Stimulated activated naive CD8-positive, alpha-beta T cell treated with anti-CD3 and anti-CD28 coated beads, Interleukin-15, Interleukin-2, amounts not matched to agents 100 ng/mL and 50 ng/mL, for 24 hours (primary cell): Measurements from ENCODE around the gene TAF1B.
A peak's percentile ranks its signal among the peaks of the same experiment; 100 is the strongest.
"Not testable (repeated sequence)": the region's sequence is repeated elsewhere in the genome, so short reads cannot be mapped to it uniquely, and the experiment has no call there.

ENCODE experiments used
- H3K27ac Mint-ChIP-seq: one replicate; pipeline ENCODE4 v1.8.0; 2021; ENCODE audit warnings: mild to moderate bottlenecking, mixed read lengths
- H3K27me3 Mint-ChIP-seq: one replicate; pipeline ENCODE4 v1.8.0; 2021; ENCODE audit warnings: mixed read lengths
- H3K36me3 Mint-ChIP-seq: one replicate; pipeline ENCODE4 v1.8.0; 2021; ENCODE audit warnings: low read depth, mixed read lengths
- H3K4me1 Mint-ChIP-seq: one replicate; pipeline ENCODE4 v1.8.0; 2021; ENCODE audit warnings: low read depth, mixed read lengths
- H3K4me3 Mint-ChIP-seq: one replicate; pipeline ENCODE4 v1.8.0; 2021; ENCODE audit warnings: mild to moderate bottlenecking, mixed read lengths
- H3K9me3 Mint-ChIP-seq: one replicate; pipeline ENCODE4 v1.8.0; 2021; ENCODE audit warnings: mixed read lengths

The TAF1B gene

GRCh38 chr2:9836517-9836916 lies 6.8 kb upstream of the TAF1B start:
- H3K4me1 Mint-ChIP-seq: no peaks in the 10 kb centered on the region
- no peaks in the 10 kb centered on the region for H3K36me3 Mint-ChIP-seq
- no peak overlapping the region for H3K27ac Mint-ChIP-seq
- no peaks in the 10 kb centered on the region for H3K9me3 Mint-ChIP-seq
- H3K27me3 Mint-ChIP-seq: peaks cover 10% of the 10 kb centered on the region
- H3K4me3 Mint-ChIP-seq: no peak overlapping the region

DNA sequence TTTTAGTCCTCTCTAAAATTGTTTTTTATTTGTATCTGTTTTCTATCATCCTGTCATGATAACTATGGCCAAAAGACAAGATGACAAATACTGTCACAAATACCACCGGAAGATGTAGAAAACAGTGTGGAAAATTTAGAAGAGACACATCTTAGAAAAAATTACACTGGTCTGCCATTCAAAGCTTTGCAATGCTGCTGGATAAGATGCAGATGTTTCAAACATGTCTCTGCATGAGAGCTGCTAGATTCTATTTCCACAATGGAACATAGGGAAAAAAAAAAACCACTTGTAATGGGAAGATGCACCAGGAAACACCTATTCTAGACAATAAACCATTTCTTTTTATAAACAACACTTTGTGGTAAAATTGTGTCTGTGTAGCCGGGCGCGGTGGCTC lies 5.8 kb upstream of the TAF1B start:
- Mint-ChIP-seq H3K9me3 (no peaks in the 10 kb centered on the region), H3K27me3 (peaks cover 3% of the 10 kb centered on the region), H3K36me3 (no peaks in the 10 kb centered on the region), H3K4me1 (peaks cover 2% of the 10 kb centered on the region), H3K4me3 (no peak overlapping the region), H3K27ac (no peak overlapping the region)

GRCh38 chr2:9838391-9838790 lies 4.9 kb upstream of the TAF1B start:
- H3K27ac Mint-ChIP-seq: no peak overlapping the region
- no peak overlapping the region for H3K4me3 Mint-ChIP-seq
- H3K27me3 Mint-ChIP-seq: no peaks in the 10 kb centered on the region
- H3K36me3 Mint-ChIP-seq: no peaks in the 10 kb centered on the region
- H3K9me3 Mint-ChIP-seq: no peaks in the 10 kb centered on the region
- H3K4me1 Mint-ChIP-seq: peaks cover 11% of the 10 kb centered on the region

DNA sequence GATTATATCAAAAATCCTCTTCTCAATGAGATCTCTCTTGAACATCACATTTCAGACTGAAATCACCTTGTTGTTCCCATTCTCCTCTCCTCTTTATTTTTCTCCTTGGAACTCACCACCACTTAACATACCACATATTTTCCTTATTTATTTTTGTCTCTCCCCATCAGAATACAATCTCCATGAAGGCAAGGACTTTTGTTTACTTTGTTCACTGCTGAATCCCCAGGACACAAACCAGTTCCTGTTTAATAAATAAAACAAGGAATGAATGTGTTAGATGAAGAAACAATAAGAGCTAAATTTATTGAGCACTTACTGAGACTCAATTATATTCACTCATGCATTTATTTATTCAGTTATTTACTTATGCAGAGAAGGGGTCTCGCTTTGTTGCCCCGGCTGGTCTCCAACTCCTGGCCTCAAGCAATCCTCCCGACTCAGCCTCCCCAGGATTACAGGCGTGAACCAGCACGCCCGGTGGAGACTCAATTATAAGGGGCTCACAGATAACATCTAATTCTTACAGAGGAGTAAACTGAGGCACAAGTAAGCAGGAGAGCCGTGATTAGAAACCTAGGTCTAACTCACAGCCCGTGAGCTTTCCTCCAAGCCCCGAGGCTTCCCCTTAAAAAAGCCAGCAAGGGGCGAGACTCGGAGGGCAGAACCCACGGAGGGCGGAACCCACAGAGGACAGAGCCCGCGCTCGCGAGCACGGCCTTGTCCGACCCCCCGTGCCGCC lies 616 bp upstream of the TAF1B start:
- peak overlapping the region; percentile 87 for H3K27ac Mint-ChIP-seq
- H3K4me3 Mint-ChIP-seq: peak overlapping the region; percentile 88
- H3K36me3 Mint-ChIP-seq: peaks cover 28% of the 10 kb centered on the region
- peaks cover 40% of the 10 kb centered on the region for H3K4me1 Mint-ChIP-seq
- H3K27me3 Mint-ChIP-seq: no peaks in the 10 kb centered on the region
- H3K9me3 Mint-ChIP-seq: no peaks in the 10 kb centered on the region

DNA sequence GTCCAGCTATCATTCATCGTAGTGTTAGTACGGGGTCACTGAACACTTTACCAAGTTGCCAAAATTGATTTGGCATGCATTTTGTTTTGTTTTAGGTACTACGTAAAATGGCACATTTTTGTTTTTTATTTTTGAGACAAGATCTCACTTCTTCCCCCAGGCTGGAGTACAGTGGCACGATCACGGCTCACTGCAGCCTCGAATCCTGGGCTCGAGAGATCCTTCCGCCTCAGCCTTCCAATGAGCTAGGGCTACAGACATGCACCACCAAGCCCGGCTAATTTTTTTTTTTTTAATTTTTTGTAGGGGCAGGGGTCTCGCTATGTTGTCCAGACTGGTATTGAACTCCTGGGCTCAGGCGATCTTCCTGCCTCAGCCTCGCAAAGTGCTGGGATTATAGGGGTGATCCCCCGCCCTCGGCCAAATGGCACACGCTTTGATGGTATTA lies 786 bp downstream of the TAF1B start:
- H3K36me3 Mint-ChIP-seq: peaks cover 35% of the 10 kb centered on the region
- peak overlapping the region; percentile 88 for H3K4me3 Mint-ChIP-seq
- H3K9me3 Mint-ChIP-seq: no peaks in the 10 kb centered on the region
- peaks cover 44% of the 10 kb centered on the region for H3K4me1 Mint-ChIP-seq
- H3K27ac Mint-ChIP-seq: peak overlapping the region; percentile 87
- H3K27me3 Mint-ChIP-seq: no peaks in the 10 kb centered on the region

- Mint-ChIP-seq H3K27ac (peak overlapping the region; percentile 87), H3K9me3 (no peaks in the 10 kb centered on the region), H3K27me3 (no peaks in the 10 kb centered on the region), H3K4me3 (peak overlapping the region; percentile 88), H3K4me1 (peaks cover 44% of the 10 kb centered on the region), H3K36me3 (peaks cover 40% of the 10 kb centered on the region)
Measured at GRCh38 chr2:9844576-9844975, 1.3 kb downstream of the TAF1B start.

DNA sequence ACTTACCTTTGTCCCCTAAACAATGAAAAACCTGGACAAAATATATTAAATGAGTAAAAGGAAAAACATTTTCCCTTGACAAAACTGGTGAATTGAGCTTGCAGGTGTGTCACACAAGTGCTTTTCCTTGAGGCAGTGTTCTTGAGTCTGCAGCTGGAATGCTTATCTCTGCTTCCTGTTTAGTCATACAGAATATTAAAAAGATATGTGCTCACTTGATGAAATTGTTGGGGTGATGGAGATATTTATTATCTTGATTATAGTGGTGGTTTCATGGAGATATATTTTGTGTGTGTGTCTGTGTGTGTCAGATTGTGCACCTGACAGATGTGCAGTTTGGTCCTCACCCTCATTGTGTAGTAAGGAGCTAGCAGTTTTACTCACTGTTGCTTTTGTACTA lies 3.3 kb downstream of the TAF1B start:
- Mint-ChIP-seq H3K4me1 (peaks cover 44% of the 10 kb centered on the region), H3K4me3 (peak overlapping the region; percentile 8), H3K27me3 (no peaks in the 10 kb centered on the region), H3K36me3 (peaks cover 57% of the 10 kb centered on the region), H3K27ac (no peak overlapping the region), H3K9me3 (no peaks in the 10 kb centered on the region)

DNA sequence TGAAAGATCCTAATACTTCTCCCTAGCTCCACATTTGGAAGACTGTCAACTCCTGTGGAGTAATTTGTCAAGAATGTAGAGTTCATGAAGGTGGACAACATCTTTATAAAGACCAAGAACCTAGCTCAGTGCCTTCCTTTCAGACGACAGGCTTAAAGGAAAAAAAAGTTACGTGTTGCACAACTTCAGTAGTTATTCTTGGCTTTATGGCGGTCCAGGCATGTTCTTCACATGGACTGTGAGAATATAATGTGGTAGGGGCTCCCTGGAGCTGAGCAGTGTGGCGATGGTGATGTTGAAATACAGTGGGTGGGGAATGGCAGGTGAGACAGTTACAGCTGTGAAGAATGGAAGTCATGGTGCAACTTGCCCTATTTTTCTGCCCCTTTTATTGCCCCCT lies 3.9 kb downstream of the TAF1B start:
- H3K27ac Mint-ChIP-seq: no peak overlapping the region
- H3K4me3 Mint-ChIP-seq: no peak overlapping the region
- no peaks in the 10 kb centered on the region for H3K27me3 Mint-ChIP-seq
- H3K9me3 Mint-ChIP-seq: no peaks in the 10 kb centered on the region
- H3K36me3 Mint-ChIP-seq: peaks cover 62% of the 10 kb centered on the region
- H3K4me1 Mint-ChIP-seq: peaks cover 44% of the 10 kb centered on the region

- Mint-ChIP-seq H3K9me3 (peaks cover 8% of the 10 kb centered on the region), H3K36me3 (peaks cover 86% of the 10 kb centered on the region)
Measured at GRCh38 chr2:9852881-9853280, 9.6 kb downstream of the TAF1B start.

GRCh38 chr2:9857814-9858729 lies 14.8 kb downstream of the TAF1B start:
- H3K4me3 Mint-ChIP-seq: no peak overlapping the region
- no peaks in the 10 kb centered on the region for H3K27me3 Mint-ChIP-seq
- no peaks in the 10 kb centered on the region for H3K4me1 Mint-ChIP-seq
- peaks cover 25% of the 10 kb centered on the region for H3K9me3 Mint-ChIP-seq
- H3K27ac Mint-ChIP-seq: no peak overlapping the region
- H3K36me3 Mint-ChIP-seq: peaks cover 89% of the 10 kb centered on the region

More at GRCh38 chr2:9852881-9853280, 9.6 kb downstream of the TAF1B start:
- Mint-ChIP-seq H3K4me1 (peaks cover 2% of the 10 kb centered on the region), H3K4me3 (no peak overlapping the region), H3K27ac (no peak overlapping the region), H3K27me3 (no peaks in the 10 kb centered on the region)

DNA sequence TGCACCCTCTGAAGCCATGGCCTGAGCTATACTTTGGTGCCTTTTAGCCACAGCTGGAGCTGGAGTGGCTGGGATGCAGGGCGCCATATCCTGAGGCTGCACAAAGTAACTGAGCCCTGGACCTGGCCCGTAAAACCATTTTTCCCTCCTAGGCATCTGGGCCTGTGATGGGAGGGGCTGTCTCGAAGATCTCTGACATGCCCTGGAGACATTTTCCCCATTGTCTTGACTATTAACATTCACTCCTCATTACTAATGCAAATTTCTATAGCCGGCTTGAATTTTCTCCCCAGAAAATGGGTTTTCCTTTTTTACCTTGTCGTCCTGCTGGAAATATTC lies 15.4 kb downstream of the TAF1B start:
- H3K27me3 Mint-ChIP-seq: no peaks in the 10 kb centered on the region
- H3K9me3 Mint-ChIP-seq: peaks cover 28% of the 10 kb centered on the region
- H3K4me1 Mint-ChIP-seq: no peaks in the 10 kb centered on the region
- no peak overlapping the region for H3K27ac Mint-ChIP-seq
- H3K4me3 Mint-ChIP-seq: no peak overlapping the region
- H3K36me3 Mint-ChIP-seq: peaks cover 83% of the 10 kb centered on the region

GRCh38 chr2:9860922-9861580 lies 17.8 kb downstream of the TAF1B start:
- H3K4me3 Mint-ChIP-seq: not testable (repeated sequence)

GRCh38 chr2:9867881-9868280 lies 24.6 kb downstream of the TAF1B start:
- Mint-ChIP-seq H3K4me1 (no peaks in the 10 kb centered on the region), H3K27me3 (no peaks in the 10 kb centered on the region), H3K27ac (no peak overlapping the region), H3K36me3 (peaks cover 34% of the 10 kb centered on the region), H3K9me3 (peaks cover 9% of the 10 kb centered on the region), H3K4me3 (no peak overlapping the region)

More at GRCh38 chr2:9860922-9861580, 17.8 kb downstream of the TAF1B start:
- not testable (repeated sequence) for H3K4me1 Mint-ChIP-seq, H3K27ac Mint-ChIP-seq, H3K27me3 Mint-ChIP-seq
- Mint-ChIP-seq H3K9me3 (peaks cover 34% of the 10 kb centered on the region), H3K36me3 (peaks cover 60% of the 10 kb centered on the region)

DNA sequence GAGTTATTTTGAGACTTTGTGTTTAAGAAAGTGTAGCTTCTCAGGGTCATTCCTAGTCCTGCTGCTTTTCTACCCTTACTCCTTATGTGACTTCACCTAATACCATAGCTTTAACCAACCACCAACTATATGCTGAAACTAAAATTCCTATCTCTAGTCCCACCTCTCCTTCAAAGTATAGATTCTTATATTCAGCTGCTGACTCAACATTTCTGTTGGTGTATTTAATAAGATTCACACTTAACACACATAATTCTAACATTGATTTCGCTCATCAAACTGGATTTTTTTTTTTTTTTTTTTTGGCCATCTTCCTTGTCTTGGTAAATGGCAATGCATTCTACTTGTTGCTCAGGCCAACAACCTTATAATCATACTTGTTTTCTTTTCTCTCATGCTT lies 30.1 kb downstream of the TAF1B start:
- H3K27me3 Mint-ChIP-seq: no peaks in the 10 kb centered on the region
- H3K4me1 Mint-ChIP-seq: no peaks in the 10 kb centered on the region
- peaks cover 69% of the 10 kb centered on the region for H3K36me3 Mint-ChIP-seq
- no peak overlapping the region for H3K4me3 Mint-ChIP-seq
- no peak overlapping the region for H3K27ac Mint-ChIP-seq
- H3K9me3 Mint-ChIP-seq: no peaks in the 10 kb centered on the region

GRCh38 chr2:9877026-9877425 lies 33.8 kb downstream of the TAF1B start:
- Mint-ChIP-seq H3K9me3 (no peaks in the 10 kb centered on the region), H3K27me3 (no peaks in the 10 kb centered on the region), H3K36me3 (peaks cover 61% of the 10 kb centered on the region), H3K4me1 (no peaks in the 10 kb centered on the region), H3K27ac (no peak overlapping the region), H3K4me3 (no peak overlapping the region)
